MCF 10A (cell line): Measurements from ENCODE around the gene CSNK2B. TPM values are rescaled to one million over a fixed set of nuclear protein-coding genes. Genes with fewer than 3 reads are reported as not detected.

Experiments
- BruUV-seq: library from RNA; stranded (reverse); fragments of 400-500 nt; replicated peaks from 2 replicates; lab custom pipeline; 2021; lab: Mats Ljungman, UMichigan
- CTCF ChIA-PET: fragments of 300-600 bp; sonication (Branson Sonifier 250); formaldehyde crosslinking; extraction: SDS; loops from one replicate; lab custom pipeline; 2021; ENCODE audit warnings: antibody characterized with exemption, inconsistent platforms; lab: Yijun Ruan, JAX
- POLR2A ChIA-PET: fragments of 300-600, 350-650 bp; sonication (Branson Sonifier 250); formaldehyde crosslinking; extraction: SDS; loops from one replicate; lab custom pipeline; 2020; ENCODE audit warnings: antibody characterized with exemption, inconsistent platforms; lab: Yijun Ruan, JAX
- DNase-seq: peaks from one replicate; pipeline ENCODE4 v3.0.0-alpha.2; 2018; ENCODE audit not compliant: unreplicated experiment
- H3K27ac Mint-ChIP-seq: one replicate; pipeline ENCODE4 v1.8.0; 2022; ENCODE audit warnings: mild to moderate bottlenecking, low read depth, mixed read lengths; ENCODE audit not compliant: unreplicated experiment
- H3K27me3 Mint-ChIP-seq: one replicate; pipeline ENCODE4 v1.8.0; 2022; ENCODE audit warnings: mixed read lengths; ENCODE audit not compliant: insufficient read depth, unreplicated experiment
- H3K36me3 Mint-ChIP-seq: one replicate; pipeline ENCODE4 v1.8.0; 2022; ENCODE audit warnings: mild to moderate bottlenecking, moderate library complexity, mixed read lengths; ENCODE audit not compliant: insufficient read depth, unreplicated experiment
- H3K4me1 Mint-ChIP-seq: one replicate; pipeline ENCODE4 v1.8.0; 2022; ENCODE audit warnings: mixed read lengths; ENCODE audit not compliant: insufficient read depth, unreplicated experiment
- H3K4me3 Mint-ChIP-seq: one replicate; pipeline ENCODE4 v1.8.0; 2022; ENCODE audit warnings: mild to moderate bottlenecking, moderate library complexity, mixed read lengths; ENCODE audit not compliant: unreplicated experiment
- H3K9me3 Mint-ChIP-seq: one replicate; pipeline ENCODE4 v1.8.0; 2022; ENCODE audit warnings: mixed read lengths; ENCODE audit not compliant: unreplicated experiment
- intact Hi-C: fragments of 100-400 bp; cut with micrococcal nuclease; formaldehyde crosslinking; loops from 2 replicates; pipeline ENCODE4 v1.14.1; 2022
- total RNA-seq: library from RNA; stranded (reverse); gene quantifications from 2 replicates; pipeline ENCODE4 v1.2.3, GENCODE V29; 2022
- TF ChIP-seq, protein P1 (sequence below): fragments of 200-600 bp; IDR thresholded peaks from one replicate; pipeline ENCODE4 v1.8.0; 2022; ENCODE audit warnings: antibody characterized with exemption, mild to moderate bottlenecking; ENCODE audit not compliant: unreplicated experiment

The CSNK2B gene
- total RNA-seq, 1 experiment from 2014 or later = 209 TPM

DNA sequence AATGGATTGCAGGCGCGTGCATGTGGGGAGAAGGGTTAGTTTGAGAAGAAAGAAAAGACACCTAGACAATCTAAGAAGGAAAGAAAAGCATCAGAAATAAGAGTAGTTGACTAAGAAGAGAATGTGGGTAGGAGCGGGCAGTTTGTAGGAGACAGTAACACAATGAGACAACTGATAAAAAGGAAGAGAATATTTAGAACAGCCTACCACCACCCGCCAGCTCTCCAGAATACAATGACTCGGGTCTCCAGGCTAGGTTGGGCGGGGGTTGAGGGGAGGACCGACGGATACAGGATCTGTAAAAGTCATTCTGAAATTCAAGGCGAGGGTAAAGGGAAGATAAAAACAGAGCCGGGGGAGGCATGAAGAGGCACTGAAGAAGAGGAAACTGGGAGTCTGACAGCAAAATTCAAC lies 36.5 kb downstream of the CSNK2B start:
- Mint-ChIP-seq H3K36me3 (peaks cover 24% of the 10 kb centered on the region), H3K27me3 (no peaks in the 10 kb centered on the region), H3K27ac (peak overlapping the region; percentile 89), H3K9me3 (no peaks in the 10 kb centered on the region), H3K4me1 (peaks cover 5% of the 10 kb centered on the region), H3K4me3 (peak overlapping the region; percentile 95)
- no TSS peak for BruUV-seq
- intact Hi-C loops = loop anchor here (2.0 kb wide), 1 partner anchor 36 kb away; no protein-coding TSS in a partner anchor
- TF ChIP-seq, protein P1, sequence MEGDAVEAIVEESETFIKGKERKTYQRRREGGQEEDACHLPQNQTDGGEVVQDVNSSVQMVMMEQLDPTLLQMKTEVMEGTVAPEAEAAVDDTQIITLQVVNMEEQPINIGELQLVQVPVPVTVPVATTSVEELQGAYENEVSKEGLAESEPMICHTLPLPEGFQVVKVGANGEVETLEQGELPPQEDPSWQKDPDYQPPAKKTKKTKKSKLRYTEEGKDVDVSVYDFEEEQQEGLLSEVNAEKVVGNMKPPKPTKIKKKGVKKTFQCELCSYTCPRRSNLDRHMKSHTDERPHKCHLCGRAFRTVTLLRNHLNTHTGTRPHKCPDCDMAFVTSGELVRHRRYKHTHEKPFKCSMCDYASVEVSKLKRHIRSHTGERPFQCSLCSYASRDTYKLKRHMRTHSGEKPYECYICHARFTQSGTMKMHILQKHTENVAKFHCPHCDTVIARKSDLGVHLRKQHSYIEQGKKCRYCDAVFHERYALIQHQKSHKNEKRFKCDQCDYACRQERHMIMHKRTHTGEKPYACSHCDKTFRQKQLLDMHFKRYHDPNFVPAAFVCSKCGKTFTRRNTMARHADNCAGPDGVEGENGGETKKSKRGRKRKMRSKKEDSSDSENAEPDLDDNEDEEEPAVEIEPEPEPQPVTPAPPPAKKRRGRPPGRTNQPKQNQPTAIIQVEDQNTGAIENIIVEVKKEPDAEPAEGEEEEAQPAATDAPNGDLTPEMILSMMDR = no peak
- ChIA-PET CTCF (interaction anchor here (0.8 to 1.2 kb wide), 3 partner anchors 12 to 124 kb away, joined by 3 read pairs; partner anchors contain the start of gene C6orf47), POLR2A (interaction anchor here (0.6 to 3.4 kb wide), 27 partner anchors 9 to 270 kb away, joined by 3 to 29 read pairs (median 6); partner anchors contain the start of genes BAG6, C6orf47, CLIC1 and CSNK2B)
- DNase-seq = peak; percentile 15

DNA sequence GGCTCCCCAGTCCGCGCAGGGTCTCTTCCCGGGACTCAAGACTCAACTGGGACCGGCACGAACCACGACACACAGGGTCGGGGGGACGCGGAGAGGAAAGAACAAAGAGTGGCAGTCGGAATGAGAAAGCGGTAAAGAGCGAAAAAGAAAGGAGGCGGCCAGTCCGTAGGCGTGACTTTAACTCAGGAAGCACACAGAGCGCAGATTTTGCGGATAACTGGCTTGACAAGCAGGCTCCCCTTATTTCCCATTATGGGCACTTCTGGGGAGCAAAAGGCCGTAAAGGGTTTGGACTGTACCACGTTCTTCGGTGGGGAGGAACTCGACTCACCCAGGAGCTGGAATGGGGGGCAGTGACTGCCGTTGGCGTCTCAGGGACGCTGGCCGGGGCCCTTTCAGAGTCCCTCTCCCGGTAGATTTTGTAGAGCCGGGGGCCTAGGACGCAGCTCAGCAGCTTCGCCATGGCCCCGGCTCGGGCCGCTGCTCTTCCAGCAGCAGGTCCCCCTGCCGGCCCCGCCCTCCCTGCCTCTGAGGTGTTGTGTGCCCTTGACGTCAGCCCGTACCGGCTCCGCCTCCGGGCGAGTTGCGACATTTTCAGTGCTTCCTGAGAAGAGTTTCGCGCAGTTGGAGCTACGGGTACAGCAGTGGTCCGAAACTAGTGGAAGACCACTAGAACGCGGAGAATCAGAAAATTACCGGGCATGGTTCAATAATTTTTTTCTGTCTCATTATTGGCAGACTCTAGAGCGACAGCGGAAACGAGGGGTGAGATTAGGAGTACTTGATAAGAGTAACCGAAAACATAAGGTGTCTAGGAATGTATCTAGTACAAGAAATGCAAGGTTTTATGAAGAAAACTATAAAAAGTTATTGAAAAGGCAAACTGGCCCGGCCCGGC lies 37.2 kb downstream of the CSNK2B start, which contains the start of gene ABHD16A:
ABHD16A (minus strand) TSS at position 506 of the 898 bp plus-strand sequence; CDS start at position 463, 43 bp downstream.
- TF ChIP-seq, protein P1 = no peak
- Mint-ChIP-seq H3K27ac (peak within 1 kb of the TSS; percentile 89), H3K27me3 (no peaks in the 10 kb centered on the region), H3K36me3 (peaks cover 24% of the 10 kb centered on the region), H3K4me1 (peaks cover 5% of the 10 kb centered on the region), H3K9me3 (no peaks in the 10 kb centered on the region), H3K4me3 (peak within 1 kb of the TSS; percentile 95)
- POLR2A ChIA-PET = interaction anchor here (0.6 to 3.4 kb wide), 44 partner anchors 9 to 1550 kb away, joined by 3 to 29 read pairs (median 5); partner anchors contain the start of genes BAG6, C6orf47, CLIC1 and CSNK2B
- TSS peak; percentile 39 for BruUV-seq
- intact Hi-C loops = loop anchor here (1.0 to 2.0 kb wide), 2 partner anchors 26 to 36 kb away; partner anchors contain the start of gene DDAH2
- CTCF ChIA-PET = interaction anchor here (0.6 to 1.4 kb wide), 7 partner anchors 13 to 128 kb away, joined by 3 read pairs; partner anchors contain the start of gene C6orf47
- peak; percentile 98 for DNase-seq

DNA sequence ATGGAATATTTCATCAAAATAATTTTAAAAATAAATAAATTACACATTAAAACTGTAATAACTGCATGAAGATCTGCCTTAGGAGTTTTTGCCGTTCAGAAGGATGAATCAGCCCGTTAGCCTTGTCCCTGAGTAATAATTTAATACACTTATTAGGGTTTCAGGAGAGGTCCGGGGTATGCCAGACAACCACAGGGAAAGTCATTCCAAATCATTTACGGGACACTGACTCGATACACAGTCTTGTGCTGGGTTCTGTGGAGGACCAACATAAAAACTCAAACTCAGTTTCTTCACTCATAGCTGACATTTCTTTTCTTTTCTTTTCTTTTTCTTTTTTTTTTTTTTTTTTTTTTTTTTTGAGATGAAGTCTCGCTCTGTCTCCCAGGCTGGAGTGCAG lies 40.1 kb downstream of the CSNK2B start:
- H3K27ac Mint-ChIP-seq = no peak overlapping the region
- peaks cover 7% of the 10 kb centered on the region for H3K4me1 Mint-ChIP-seq
- ChIA-PET POLR2A (no interaction called here), CTCF (no interaction called here)
- H3K9me3 Mint-ChIP-seq = no peaks in the 10 kb centered on the region
- TF ChIP-seq, protein P1 = no peak
- no peak overlapping the region for H3K4me3 Mint-ChIP-seq
- H3K27me3 Mint-ChIP-seq = no peaks in the 10 kb centered on the region
- intact Hi-C loops = no loop called here
- H3K36me3 Mint-ChIP-seq = peaks cover 6% of the 10 kb centered on the region
- BruUV-seq = no TSS peak
- DNase-seq = no peak

DNA sequence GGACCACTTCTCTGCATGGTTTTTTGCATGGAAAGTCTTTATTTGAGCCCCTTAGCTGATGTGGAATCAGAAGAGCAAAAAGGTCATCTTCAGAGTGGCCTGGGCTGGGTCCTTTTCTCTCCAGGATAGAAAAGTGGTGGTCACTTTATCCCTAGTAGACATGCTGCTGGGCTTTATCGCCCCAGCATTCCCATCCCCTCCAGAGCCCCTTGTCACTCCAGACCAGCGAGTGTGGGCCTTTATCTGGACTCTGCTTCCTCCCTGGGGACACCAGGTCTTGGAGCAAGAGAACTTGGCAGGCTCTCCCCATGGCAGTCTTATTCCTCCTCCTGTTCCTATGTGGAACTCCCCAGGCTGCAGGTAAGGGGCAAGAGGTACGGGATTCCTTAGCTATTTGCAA lies 40.7 kb downstream of the CSNK2B start, which contains the start of gene LY6G6F:
LY6G6F (plus strand) TSS at position 268 of the 400 bp plus-strand sequence; CDS start at position 309, 41 bp downstream.
- H3K4me3 Mint-ChIP-seq = no peak within 1 kb of the TSS
- no TSS peak for BruUV-seq
- DNase-seq = no peak
- peaks cover 12% of the 10 kb centered on the region for H3K4me1 Mint-ChIP-seq
- ChIA-PET POLR2A (no interaction called here), CTCF (no interaction called here)
- H3K9me3 Mint-ChIP-seq = no peaks in the 10 kb centered on the region
- TF ChIP-seq, protein P1 = no peak
- H3K27me3 Mint-ChIP-seq = no peaks in the 10 kb centered on the region
- H3K36me3 Mint-ChIP-seq = peaks cover 6% of the 10 kb centered on the region
- no peak within 1 kb of the TSS for H3K27ac Mint-ChIP-seq
- intact Hi-C loops = no loop called here
